Measurements from ENCODE around the gene ACTL7A. TPM values are rescaled to one million over a fixed set of nuclear protein-coding genes. Genes with fewer than 3 reads are reported as not detected.
A peak's percentile ranks its signal among the peaks of the same experiment; 100 is the strongest.

The ACTL7A gene
- total RNA-seq, 8 experiments from 2014 or later = 0.05 to 0.73 (median 0.25) TPM; not detected in 1

- Histone ChIP-seq H3K27ac (no peak overlapping the region), H3K4me1 (replicated peaks in 1 of 2) (no peaks in the 10 kb centered on the region), H3K4me3 (no peak overlapping the region)
- WGBS, 10 experiments = 40 to 100% (median 90%) methylated on average over 1 to 2 of the region's 2 CpGs; no CpG with 5 or more reads in 4 of the 10 experiments
- ATAC-seq (replicated peaks in 6 of 8) = peak in 1 of 8 experiments; percentile 16
- in situ Hi-C loops (cut with MboI; ENCODE audit: low pct_unique_long_range_greater_than_20kb in 2 of 9, low sequenced_read_pairs in 9 of 9, unreplicated experiment in 9 of 9) = loop anchor here in 1 of 9 experiments (25.0 kb wide), 1 partner anchor 104 kb away; no protein-coding TSS in a partner anchor
Observed at GRCh38 chr9:108866001-108866420, 3.9 kb downstream of the ACTL7A start.

GRCh38 chr9:108867116-108867515 lies 5.0 kb downstream of the ACTL7A start:
- in situ Hi-C loops (cut with MboI; ENCODE audit: low pct_unique_long_range_greater_than_20kb in 2 of 9, low sequenced_read_pairs in 9 of 9, unreplicated experiment in 9 of 9) = loop anchor here in 1 of 9 experiments (25.0 kb wide), 1 partner anchor 105 kb away; no protein-coding TSS in a partner anchor
- H3K27ac ChIP-seq = no peak overlapping the region
- H3K4me3 ChIP-seq = no peak overlapping the region
- no peaks in the 10 kb centered on the region for H3K4me1 ChIP-seq (replicated peaks in 1 of 2)
- no peak for ATAC-seq (replicated peaks in 6 of 8)

DNA sequence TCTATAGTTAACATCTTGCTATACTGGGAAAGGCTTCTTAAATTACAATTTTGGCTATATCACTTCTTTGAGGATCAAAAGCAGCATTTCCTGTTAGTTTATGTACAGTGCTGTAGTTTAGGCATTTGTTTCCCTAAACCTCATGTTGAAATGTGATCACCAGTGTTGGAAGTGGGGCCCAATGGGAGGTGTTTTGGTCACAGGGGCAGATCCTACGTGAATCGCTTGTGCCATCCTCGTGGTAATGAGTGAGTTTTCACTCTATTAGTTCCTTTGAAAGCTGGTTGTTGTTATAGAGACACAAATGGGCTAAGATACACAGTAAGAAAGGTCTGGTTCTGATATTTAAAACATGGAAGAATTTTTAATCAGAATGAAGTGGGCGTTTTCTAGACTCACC lies 5.8 kb downstream of the ACTL7A start:
- peak in 4 of 8 experiments; percentile 30 to 48 (median 44) for ATAC-seq (replicated peaks in 6 of 8)
- Histone ChIP-seq H3K27ac (no peak overlapping the region), H3K4me1 (replicated peaks in 1 of 2) (no peaks in the 10 kb centered on the region), H3K4me3 (no peak overlapping the region)
- WGBS, 10 experiments = 20 to 90% (median 75%) methylated on average over 1 to 4 of the region's 4 CpGs
- in situ Hi-C loops (cut with MboI; ENCODE audit: low pct_unique_long_range_greater_than_20kb in 2 of 9, low sequenced_read_pairs in 9 of 9, unreplicated experiment in 9 of 9) = loop anchor here in 1 of 9 experiments (25.0 kb wide), 1 partner anchor 106 kb away; no protein-coding TSS in a partner anchor

DNA sequence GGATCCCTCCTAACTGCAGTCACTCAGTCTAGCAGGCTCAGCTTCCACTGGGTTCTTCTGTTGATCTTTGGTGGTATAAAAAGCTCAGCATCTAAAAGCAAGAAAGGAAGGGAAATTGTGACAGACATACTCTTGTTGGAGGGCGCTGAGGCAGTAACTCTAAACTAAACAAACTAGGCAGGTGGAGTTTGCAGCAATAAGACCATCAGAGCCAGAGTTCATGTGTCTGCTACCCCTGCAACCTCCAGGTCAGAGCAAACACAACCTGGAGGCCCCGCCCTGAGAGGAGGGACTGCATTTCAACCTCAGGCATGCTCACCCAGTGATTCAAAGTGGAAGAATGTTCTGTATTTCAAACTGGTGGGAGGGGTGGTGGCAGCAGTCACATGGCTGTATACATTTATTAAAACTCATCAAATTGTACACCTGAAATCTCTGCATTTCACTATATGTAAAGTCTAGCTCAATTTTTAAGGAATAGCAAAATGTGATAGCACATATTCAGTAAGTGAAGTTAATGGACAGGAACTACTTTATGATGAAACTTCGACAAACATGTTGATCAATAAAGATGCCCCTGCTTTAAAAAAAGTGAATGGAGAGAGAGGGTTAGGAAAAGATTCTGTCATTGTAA lies 7.1 kb downstream of the ACTL7A start:
- Histone ChIP-seq H3K4me1 (replicated peaks in 1 of 2) (no peaks in the 10 kb centered on the region), H3K27ac (no peak overlapping the region), H3K4me3 (no peak overlapping the region)
- in situ Hi-C loops (cut with MboI; ENCODE audit: low pct_unique_long_range_greater_than_20kb in 2 of 9, low sequenced_read_pairs in 9 of 9, unreplicated experiment in 9 of 9) = loop anchor here in 1 of 9 experiments (25.0 kb wide), 1 partner anchor 107 kb away; no protein-coding TSS in a partner anchor
- 50 to 100% (median 86%) methylated on average over 1 to 3 of the region's 3 CpGs; no CpG with 5 or more reads in 1 of the 10 experiments for WGBS, 10 experiments
- ATAC-seq (replicated peaks in 6 of 8) = peak in 2 of 8 experiments; percentile 59 to 68

- Histone ChIP-seq H3K4me3 (no peak overlapping the region), H3K27ac (no peak overlapping the region), H3K4me1 (replicated peaks in 1 of 2) (no peaks in the 10 kb centered on the region)
- 88 to 100% (median 97%) methylated on average over 2 to 4 of the region's 4 CpGs for WGBS, 10 experiments
- in situ Hi-C loops (cut with MboI; ENCODE audit: low pct_unique_long_range_greater_than_20kb in 2 of 9, low sequenced_read_pairs in 9 of 9, unreplicated experiment in 9 of 9) = loop anchor here in 1 of 9 experiments (25.0 kb wide), 1 partner anchor 112 kb away; no protein-coding TSS in a partner anchor
- ATAC-seq (replicated peaks in 6 of 8) = no peak
Observed at GRCh38 chr9:108874058-108874788, 12.2 kb downstream of the ACTL7A start.

GRCh38 chr9:108876425-108876824 lies 14.4 kb downstream of the ACTL7A start:
- in situ Hi-C loops (cut with MboI; ENCODE audit: low pct_unique_long_range_greater_than_20kb in 2 of 9, low sequenced_read_pairs in 9 of 9, unreplicated experiment in 9 of 9) = no loop called here
- no peak overlapping the region for H3K27ac ChIP-seq
- 66 to 100% (median 98%) methylated on average over 1 to 5 of the region's 5 CpGs; no CpG with 5 or more reads in 2 of the 10 experiments for WGBS, 10 experiments
- H3K4me1 ChIP-seq (replicated peaks in 1 of 2) = no peaks in the 10 kb centered on the region
- ATAC-seq (replicated peaks in 6 of 8) = no peak
- H3K4me3 ChIP-seq = no peak overlapping the region

DNA sequence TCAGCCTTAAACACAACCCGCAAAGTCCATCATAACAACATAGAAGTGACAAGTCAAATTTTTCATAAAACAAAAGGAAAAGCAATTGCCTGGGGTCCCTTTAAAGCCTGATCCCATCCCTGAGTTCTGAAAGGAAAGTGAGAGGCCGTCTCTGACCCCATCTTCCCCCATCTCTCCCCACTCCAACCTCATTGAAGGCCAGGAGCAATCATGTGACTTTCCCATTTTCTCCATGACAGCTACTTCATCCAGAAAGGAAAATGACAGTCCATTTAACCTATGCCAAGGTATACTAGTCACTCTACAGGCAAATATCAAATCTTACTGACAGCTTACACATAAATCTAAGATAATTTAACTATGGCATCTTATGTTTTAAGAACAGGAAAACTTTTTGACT lies 15.5 kb downstream of the ACTL7A start:
- no peak for ATAC-seq (replicated peaks in 6 of 8)
- Histone ChIP-seq H3K27ac (no peak overlapping the region), H3K4me1 (replicated peaks in 1 of 2) (no peaks in the 10 kb centered on the region), H3K4me3 (no peak overlapping the region)
- in situ Hi-C loops (cut with MboI; ENCODE audit: low pct_unique_long_range_greater_than_20kb in 2 of 9, low sequenced_read_pairs in 9 of 9, unreplicated experiment in 9 of 9) = no loop called here
- WGBS, 10 experiments = 67 to 100% (median 88%) methylated on average over 1 to 2 of the region's 2 CpGs; no CpG with 5 or more reads in 2 of the 10 experiments

- in situ Hi-C loops (cut with MboI; ENCODE audit: low pct_unique_long_range_greater_than_20kb in 2 of 9, low sequenced_read_pairs in 9 of 9, unreplicated experiment in 9 of 9) = no loop called here
- peaks cover 0 to 2% of the 10 kb centered on the region in 2 donors for H3K4me1 ChIP-seq (replicated peaks in 1 of 2)
- no peak overlapping the region for H3K27ac ChIP-seq
- ATAC-seq (replicated peaks in 6 of 8) = peak in 3 of 8 experiments; percentile 42 to 70 (median 63)
- no peak overlapping the region for H3K4me3 ChIP-seq
- 3 to 100% (median 66%) methylated on average over 1 to 3 of the region's 3 CpGs for WGBS, 10 experiments
Observed at GRCh38 chr9:108880738-108881316, 18.8 kb downstream of the ACTL7A start.

- in situ Hi-C loops (cut with MboI; ENCODE audit: low pct_unique_long_range_greater_than_20kb in 2 of 9, low sequenced_read_pairs in 9 of 9, unreplicated experiment in 9 of 9) = no loop called here
- WGBS, 10 experiments = 83 to 100% (median 98%) methylated on average over 1 to 6 of the region's 6 CpGs; no CpG with 5 or more reads in 1 of the 10 experiments
- Histone ChIP-seq H3K27ac (no peak overlapping the region), H3K4me1 (replicated peaks in 1 of 2) (peaks cover 0 to 5% of the 10 kb centered on the region in 2 donors), H3K4me3 (no peak overlapping the region)
- no peak for ATAC-seq (replicated peaks in 6 of 8)
Observed at GRCh38 chr9:108882052-108882888, 20.2 kb downstream of the ACTL7A start.

DNA sequence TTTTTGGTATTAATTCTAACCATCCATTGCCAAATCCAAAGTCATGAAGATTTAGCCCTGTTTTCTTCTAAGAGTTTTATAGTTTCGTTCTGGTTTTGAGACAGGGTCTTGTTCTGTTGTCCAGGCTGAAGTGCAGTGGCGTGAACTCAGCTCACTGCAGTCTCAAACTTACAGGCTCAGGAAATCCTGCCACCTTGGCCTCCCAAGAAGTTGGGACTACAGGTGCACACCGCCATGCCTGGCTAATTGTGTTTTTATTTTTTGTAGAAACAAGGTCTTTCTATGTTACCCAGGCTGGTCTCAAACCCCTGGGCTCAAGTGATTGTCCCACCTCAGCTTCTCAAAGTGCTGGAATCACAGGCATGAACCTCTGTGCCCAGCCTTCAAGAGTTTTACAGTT lies 21.0 kb downstream of the ACTL7A start:
- ATAC-seq (replicated peaks in 6 of 8) = no peak
- Histone ChIP-seq H3K4me1 (replicated peaks in 1 of 2) (peaks cover 0 to 5% of the 10 kb centered on the region in 2 donors), H3K4me3 (no peak overlapping the region), H3K27ac (no peak overlapping the region)
- in situ Hi-C loops (cut with MboI; ENCODE audit: low pct_unique_long_range_greater_than_20kb in 2 of 9, low sequenced_read_pairs in 9 of 9, unreplicated experiment in 9 of 9) = no loop called here
- WGBS, 10 experiments = 82 to 100% (median 100%) methylated on average over 1 to 3 of the region's 3 CpGs; no CpG with 5 or more reads in 2 of the 10 experiments

DNA sequence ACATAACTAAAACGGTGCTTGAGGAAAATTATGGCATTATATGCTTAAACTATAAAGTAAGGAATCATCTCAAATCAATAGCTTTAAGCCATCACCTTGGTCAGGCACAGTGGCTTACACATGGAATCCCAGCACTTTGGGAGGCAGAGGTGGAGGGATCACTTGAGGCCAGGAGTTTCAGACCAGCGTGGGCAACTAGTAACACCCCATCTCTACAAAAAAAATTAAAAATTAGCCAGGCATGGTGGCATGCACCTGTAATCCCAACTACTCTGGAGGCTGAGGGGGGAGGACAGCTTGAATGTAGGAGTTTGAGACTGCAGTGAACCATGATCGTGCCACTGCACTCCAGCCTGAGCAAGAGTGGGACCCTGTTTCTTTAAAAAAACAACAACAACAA lies 22.6 kb downstream of the ACTL7A start:
- 67 to 100% (median 96%) methylated on average over 2 to 3 of the region's 3 CpGs; no CpG with 5 or more reads in 1 of the 10 experiments for WGBS, 10 experiments
- H3K4me1 ChIP-seq (replicated peaks in 1 of 2) = peaks cover 0 to 5% of the 10 kb centered on the region in 2 donors
- no peak for ATAC-seq (replicated peaks in 6 of 8)

GRCh38 chr9:108885643-108886348 lies 23.7 kb downstream of the ACTL7A start:
- WGBS, 10 experiments = 20 to 100% (median 100%) methylated on average over 1 of the region's 1 CpG; no CpG with 5 or more reads in 6 of the 10 experiments
- ATAC-seq (replicated peaks in 6 of 8) = peak; percentile 32 to 98 (median 85)
- Histone ChIP-seq H3K27ac (no peak overlapping the region), H3K4me1 (replicated peaks in 1 of 2) (peaks cover 0 to 5% of the 10 kb centered on the region in 2 donors), H3K4me3 (no peak overlapping the region)
- in situ Hi-C loops (cut with MboI; ENCODE audit: low pct_unique_long_range_greater_than_20kb in 2 of 9, low sequenced_read_pairs in 9 of 9, unreplicated experiment in 9 of 9) = no loop called here

More for the DNA sequence above, 22.6 kb downstream of the ACTL7A start:
- no peak overlapping the region for H3K4me3 ChIP-seq
- in situ Hi-C loops (cut with MboI; ENCODE audit: low pct_unique_long_range_greater_than_20kb in 2 of 9, low sequenced_read_pairs in 9 of 9, unreplicated experiment in 9 of 9) = no loop called here
- H3K27ac ChIP-seq = no peak overlapping the region

Measured in motor neuron (in vitro differentiated cells).